HFF-Myc (cell line): ENCODE results near the gene GABRR2.

Experiments
- DNase-seq: peaks from one replicate; pipeline ENCODE4 v3.0.0-alpha.2; 2011; ENCODE audit warnings: low read depth; ENCODE audit errors: extremely low read depth
- H3K4me3 ChIP-seq: replicated peaks from 2 replicates; pipeline ENCODE4 v1.5.1; 2011; ENCODE audit warnings: low read depth, mild to moderate bottlenecking, control low read depth, low read length
- TF ChIP-seq, protein P1 (sequence below): IDR thresholded peaks from 2 replicates; pipeline ENCODE4 v1.5.1; 2012; ENCODE audit warnings: mild to moderate bottlenecking, low read depth, low read length, control low read depth; ENCODE audit errors: missing control alignments

The GABRR2 gene

DNA sequence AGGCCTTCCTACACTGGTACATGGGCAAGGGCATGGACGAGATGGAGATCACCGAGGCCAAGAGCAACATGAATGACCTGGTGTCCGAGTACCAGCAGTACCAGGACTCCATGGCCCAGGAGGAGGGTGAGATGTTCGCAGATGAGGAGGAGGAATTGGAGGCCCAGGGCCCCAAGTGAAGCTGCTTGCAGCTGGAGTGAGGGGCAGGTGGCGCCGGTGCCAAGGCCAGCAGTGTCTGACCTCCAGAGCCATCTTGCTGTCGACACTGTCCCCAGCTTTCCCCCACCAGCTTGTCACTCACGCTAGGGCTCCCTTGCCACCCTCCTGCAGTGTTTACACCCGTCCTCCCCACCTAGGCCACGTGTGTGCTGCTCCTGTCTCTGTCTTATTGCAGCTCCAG is 12.2 kb downstream of the GABRR2 start:
- no peak for DNase-seq
- no peak overlapping the region for H3K4me3 ChIP-seq
- TF ChIP-seq, protein P1, sequence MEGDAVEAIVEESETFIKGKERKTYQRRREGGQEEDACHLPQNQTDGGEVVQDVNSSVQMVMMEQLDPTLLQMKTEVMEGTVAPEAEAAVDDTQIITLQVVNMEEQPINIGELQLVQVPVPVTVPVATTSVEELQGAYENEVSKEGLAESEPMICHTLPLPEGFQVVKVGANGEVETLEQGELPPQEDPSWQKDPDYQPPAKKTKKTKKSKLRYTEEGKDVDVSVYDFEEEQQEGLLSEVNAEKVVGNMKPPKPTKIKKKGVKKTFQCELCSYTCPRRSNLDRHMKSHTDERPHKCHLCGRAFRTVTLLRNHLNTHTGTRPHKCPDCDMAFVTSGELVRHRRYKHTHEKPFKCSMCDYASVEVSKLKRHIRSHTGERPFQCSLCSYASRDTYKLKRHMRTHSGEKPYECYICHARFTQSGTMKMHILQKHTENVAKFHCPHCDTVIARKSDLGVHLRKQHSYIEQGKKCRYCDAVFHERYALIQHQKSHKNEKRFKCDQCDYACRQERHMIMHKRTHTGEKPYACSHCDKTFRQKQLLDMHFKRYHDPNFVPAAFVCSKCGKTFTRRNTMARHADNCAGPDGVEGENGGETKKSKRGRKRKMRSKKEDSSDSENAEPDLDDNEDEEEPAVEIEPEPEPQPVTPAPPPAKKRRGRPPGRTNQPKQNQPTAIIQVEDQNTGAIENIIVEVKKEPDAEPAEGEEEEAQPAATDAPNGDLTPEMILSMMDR, result no peak

- TF ChIP-seq, protein P1, result no peak
- DNase-seq, result no peak
- H3K4me3 ChIP-seq, result no peak overlapping the region
Observed at GRCh38 chr6:89302195-89302770, 12.8 kb downstream of the GABRR2 start.

DNA sequence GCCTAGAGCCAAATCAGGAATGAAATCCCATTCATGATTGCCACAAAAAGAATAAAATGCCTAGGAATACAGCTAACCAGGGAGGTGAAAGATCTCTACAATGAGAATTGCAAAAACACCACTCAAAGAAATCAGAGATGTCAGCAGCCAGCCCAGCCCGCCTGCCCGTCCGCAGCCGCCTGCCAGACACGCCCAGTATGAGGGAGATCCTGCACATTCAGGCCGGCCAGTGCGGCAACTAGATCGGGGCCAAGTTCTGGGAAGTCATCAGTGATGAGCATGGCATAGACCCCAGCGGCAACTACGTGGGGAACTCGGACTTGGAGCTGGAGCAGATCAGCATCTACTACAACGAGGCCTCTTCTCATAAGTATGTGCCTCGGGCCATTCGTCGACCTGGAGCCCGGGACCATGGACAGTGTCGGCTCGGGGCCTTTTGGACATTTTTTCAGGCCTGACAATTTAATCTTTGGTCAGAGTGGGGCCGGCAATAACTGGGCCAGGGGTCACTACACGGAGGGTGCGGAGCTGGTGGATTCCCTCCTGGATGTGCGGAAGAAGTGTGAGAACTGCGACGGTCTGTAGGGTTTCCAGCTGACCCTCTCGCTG is 13.4 kb downstream of the GABRR2 start:
- TF ChIP-seq, protein P1, result no peak
- DNase-seq, result no peak
- H3K4me3 ChIP-seq, result no peak overlapping the region

GRCh38 chr6:89299466-89299850 is 15.6 kb downstream of the GABRR2 start:
- no peak overlapping the region for H3K4me3 ChIP-seq

GRCh38 chr6:89298680-89299465 is 16.2 kb downstream of the GABRR2 start:
- DNase-seq, result peak; percentile 91
- TF ChIP-seq, protein P1, result no peak
- H3K4me3 ChIP-seq, result no peak overlapping the region

More at GRCh38 chr6:89299466-89299850, 15.6 kb downstream of the GABRR2 start:
- TF ChIP-seq, protein P1, result peak; percentile 29
- DNase-seq, result peak; percentile 25

DNA sequence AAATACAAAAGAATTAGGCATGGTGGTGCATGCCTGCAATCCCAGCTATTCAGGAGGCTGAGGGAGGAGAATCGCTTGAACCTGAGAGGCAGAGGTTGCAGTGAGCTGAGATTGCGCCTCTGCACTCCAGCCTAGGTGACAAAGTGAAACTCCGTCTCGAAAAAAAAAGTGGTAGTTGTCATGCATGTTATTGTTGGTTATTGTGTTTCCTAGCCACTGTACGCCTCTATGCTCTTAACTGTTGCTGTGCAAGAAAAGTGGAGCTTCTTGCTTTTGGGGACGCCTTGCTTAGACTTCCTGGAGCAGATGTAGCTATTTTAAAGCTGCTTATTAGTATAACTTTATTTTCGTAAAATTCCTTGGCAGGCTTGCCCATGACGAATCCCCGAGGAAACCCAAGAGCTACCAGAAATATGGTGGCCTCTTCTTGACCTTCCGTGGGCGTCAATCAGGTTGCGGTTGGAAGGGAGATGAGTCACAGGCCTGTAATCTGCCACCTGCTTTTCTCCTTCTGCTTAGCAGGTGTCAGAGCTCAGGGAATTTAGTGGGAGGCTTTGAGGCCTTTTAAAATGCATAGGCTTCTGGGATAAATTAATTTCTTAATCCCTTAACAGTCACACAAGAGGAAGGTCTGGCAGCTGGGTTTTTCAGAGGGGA is 17.3 kb downstream of the GABRR2 start:
- TF ChIP-seq, protein P1, result no peak
- DNase-seq, result peak; percentile 99
- H3K4me3 ChIP-seq, result no peak overlapping the region
